Endometrial microvascular endothelial cells (primary cell): ENCODE measurements around the gene AKAP11. TPM values are rescaled to one million over a fixed set of nuclear protein-coding genes. Genes with fewer than 3 reads are reported as not detected.

Experiments
- in situ Hi-C: cut with HindIII; loops from 2 replicates; pipeline ENCODE4 v1.10.0; 2017; ENCODE audit warnings: low sequenced_read_pairs, low pct_unique_long_range_greater_than_20kb; ENCODE audit errors: inconsistent ontology term
- total RNA-seq: library from RNA; depleted of rRNA; stranded (reverse); fragments of >200 nt; gene quantifications from one replicate; pipeline ENCODE4 v1.2.3, GENCODE V29; 2015; ENCODE audit errors: inconsistent ontology term

The AKAP11 gene
- total RNA-seq, 1 donor from 2014 or later = 18.1 TPM

- in situ Hi-C loops = no loop called here
Observed at GRCh38 chr13:42270857-42271215, 1.1 kb upstream of the AKAP11 start.

- in situ Hi-C loops = no loop called here
Observed at GRCh38 chr13:42271337-42272114, 426 bp upstream of the AKAP11 start.

GRCh38 chr13:42272804-42273175 lies 838 bp downstream of the AKAP11 start:
- in situ Hi-C loops = no loop called here

GRCh38 chr13:42274386-42275097 lies 2.6 kb downstream of the AKAP11 start:
- in situ Hi-C loops = no loop called here

- in situ Hi-C loops = no loop called here
Observed at GRCh38 chr13:42275098-42275471, 3.1 kb downstream of the AKAP11 start.

GRCh38 chr13:42275506-42275905 lies 3.6 kb downstream of the AKAP11 start:
- in situ Hi-C loops = no loop called here

- in situ Hi-C loops = no loop called here
Observed at GRCh38 chr13:42276683-42277082, 4.7 kb downstream of the AKAP11 start.

GRCh38 chr13:42277618-42278276 lies 5.8 kb downstream of the AKAP11 start:
- in situ Hi-C loops = no loop called here

- in situ Hi-C loops = no loop called here
Observed at GRCh38 chr13:42279080-42279479, 7.1 kb downstream of the AKAP11 start.

- in situ Hi-C loops = no loop called here
Observed at GRCh38 chr13:42279986-42280385, 8.0 kb downstream of the AKAP11 start.

GRCh38 chr13:42280537-42280936 lies 8.6 kb downstream of the AKAP11 start:
- in situ Hi-C loops = no loop called here

GRCh38 chr13:42283574-42283973 lies 11.6 kb downstream of the AKAP11 start:
- in situ Hi-C loops = no loop called here

GRCh38 chr13:42284068-42284467 lies 12.1 kb downstream of the AKAP11 start:
- in situ Hi-C loops = no loop called here

GRCh38 chr13:42298392-42298791 lies 26.4 kb downstream of the AKAP11 start:
- in situ Hi-C loops = no loop called here

GRCh38 chr13:42305503-42305902 lies 33.6 kb downstream of the AKAP11 start:
- in situ Hi-C loops = no loop called here

- in situ Hi-C loops = no loop called here
Observed at GRCh38 chr13:42307461-42307860, 35.5 kb downstream of the AKAP11 start.

- in situ Hi-C loops = no loop called here
Observed at GRCh38 chr13:42312817-42313431, 41.0 kb downstream of the AKAP11 start.

- in situ Hi-C loops = no loop called here
Observed at GRCh38 chr13:42318570-42318969, 46.6 kb downstream of the AKAP11 start.

GRCh38 chr13:42320375-42320787 lies 48.4 kb downstream of the AKAP11 start:
- in situ Hi-C loops = no loop called here

GRCh38 chr13:42322806-42323205 lies 50.9 kb downstream of the AKAP11 start:
- in situ Hi-C loops = no loop called here
